CD4-positive, alpha-beta T cell treated with Interferon gamma for 1 hour (primary cell): ENCODE results near the gene FBXO45.
"Not testable (repeated sequence)": the region's sequence is repeated elsewhere in the genome, so short reads cannot be mapped to it uniquely, and the experiment has no call there.

Source experiments
- DNase-seq: peaks from one replicate; pipeline ENCODE4 v3.0.0-alpha.2; 2020

The FBXO45 gene, protein sequence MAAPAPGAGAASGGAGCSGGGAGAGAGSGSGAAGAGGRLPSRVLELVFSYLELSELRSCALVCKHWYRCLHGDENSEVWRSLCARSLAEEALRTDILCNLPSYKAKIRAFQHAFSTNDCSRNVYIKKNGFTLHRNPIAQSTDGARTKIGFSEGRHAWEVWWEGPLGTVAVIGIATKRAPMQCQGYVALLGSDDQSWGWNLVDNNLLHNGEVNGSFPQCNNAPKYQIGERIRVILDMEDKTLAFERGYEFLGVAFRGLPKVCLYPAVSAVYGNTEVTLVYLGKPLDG

DNA sequence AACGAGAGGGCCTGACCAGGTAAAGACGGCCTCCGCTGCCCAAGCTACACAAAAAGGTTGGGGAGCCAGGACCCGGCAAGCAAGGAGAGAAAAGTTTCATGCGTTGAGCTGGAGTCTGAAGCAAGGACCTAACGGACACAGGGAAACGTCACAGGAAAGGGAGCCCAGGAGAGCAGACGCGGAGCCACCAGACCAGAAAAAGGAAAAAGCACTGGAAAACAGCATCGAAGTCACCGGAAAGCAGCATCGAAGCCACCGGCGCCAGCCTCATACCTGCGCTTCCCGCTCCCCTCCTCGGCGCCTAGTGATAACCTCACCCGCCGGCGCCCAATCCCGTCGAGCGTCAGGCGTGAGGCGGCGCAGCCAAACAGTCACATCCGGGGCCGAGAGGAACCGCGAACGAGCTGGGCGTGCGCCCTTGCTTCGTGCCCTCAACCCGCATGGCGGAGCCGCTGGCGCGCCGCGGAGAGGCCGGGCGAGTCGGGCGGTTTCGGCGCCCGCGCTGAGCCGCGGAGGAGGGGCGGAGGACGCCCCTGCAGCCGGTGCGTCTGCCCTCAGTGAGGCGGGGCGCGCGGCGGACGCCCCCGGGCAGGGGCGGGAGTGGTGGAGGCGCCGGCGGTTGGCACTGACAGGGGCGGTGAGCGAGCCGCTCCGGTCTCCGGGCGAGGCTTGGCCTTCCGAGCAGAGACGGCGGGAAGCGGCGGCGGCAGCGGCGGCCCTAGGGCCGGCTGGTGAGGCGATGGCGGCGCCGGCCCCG, at the start of gene FBXO45, which contains the start of gene WDR53:
FBXO45 (plus strand) TSS at position 415 of the 757 bp plus-strand sequence; CDS start at position 740, 325 bp downstream.
WDR53 (minus strand) TSS at position 309 of the 757 bp plus-strand sequence. CDS start 7,079 bp downstream, outside the sequence.
- peak; percentile 94 for DNase-seq

DNA sequence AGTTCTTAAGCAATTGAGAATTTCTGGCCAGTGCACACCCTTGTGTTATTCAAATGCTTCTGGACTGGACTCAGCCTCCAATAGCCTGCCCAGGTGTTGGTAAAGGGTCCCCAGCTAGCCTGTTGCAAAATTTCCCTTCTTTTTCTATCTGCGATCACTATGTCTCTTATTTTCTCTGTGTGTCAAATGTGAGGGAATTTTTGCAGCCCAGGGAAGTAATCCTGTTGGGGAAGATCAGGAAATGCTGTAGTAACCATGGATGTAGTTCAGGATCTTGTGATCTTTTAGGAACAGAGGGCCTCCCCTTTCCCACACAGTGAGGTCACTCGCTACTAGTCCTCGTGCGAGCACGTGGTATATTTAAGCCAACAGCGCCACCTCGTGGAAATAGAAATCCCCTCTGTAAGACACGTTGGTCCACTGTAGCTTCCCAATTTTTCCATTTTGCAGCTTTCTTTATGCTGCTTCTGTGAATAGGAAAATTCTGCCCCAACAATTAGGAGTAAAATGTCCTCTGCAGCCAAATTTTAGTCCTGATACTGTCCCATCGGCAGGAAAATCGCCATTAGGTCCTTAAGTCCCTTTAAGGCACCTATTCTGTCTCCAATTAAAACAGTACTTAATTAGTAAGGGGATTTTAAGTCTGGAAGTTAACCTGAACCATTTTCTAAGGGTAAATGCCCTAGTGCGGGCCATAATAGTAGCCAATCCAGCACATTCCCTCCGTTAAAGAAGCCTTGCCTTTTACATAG, 49.3 kb upstream of the FBXO45 start:
- DNase-seq = peak; percentile 26

DNA sequence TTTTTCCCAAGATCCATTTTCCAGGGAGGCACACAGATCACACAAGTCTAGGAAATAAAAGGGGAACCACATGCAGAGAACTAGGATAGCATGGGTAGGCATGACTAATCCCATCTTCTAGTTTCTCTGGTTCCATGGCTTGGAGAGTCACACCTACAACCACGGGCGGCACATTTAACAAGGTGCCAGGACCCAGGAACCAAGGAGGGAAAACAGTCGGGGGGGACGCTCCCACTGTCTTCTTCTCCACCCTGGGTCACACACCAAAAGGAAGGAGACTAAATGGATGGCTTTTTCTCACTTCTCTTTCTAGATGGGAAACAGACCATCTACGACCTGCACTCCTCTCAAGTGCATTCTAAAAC, 48.8 kb upstream of the FBXO45 start:
- DNase-seq = no peak

DNA sequence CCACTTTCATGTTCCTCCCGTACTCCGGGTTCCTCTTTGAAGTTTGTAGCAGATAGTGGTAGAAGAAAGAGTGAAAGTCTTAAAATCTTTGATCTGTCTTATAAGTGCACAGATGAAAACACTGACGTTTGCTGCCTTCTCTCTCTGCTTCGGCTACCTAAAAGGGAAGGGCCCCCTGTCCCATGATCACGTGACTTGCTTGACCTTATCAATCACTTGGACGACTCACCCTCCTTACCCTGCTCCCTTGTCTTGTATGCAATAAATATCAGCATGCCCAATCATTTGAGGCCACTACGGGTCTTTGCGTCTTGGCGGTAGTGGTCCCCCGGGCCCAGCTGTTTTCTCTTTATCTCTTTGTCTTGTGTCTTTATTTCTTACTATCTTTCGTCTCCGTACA, 47.2 kb upstream of the FBXO45 start:
- not testable (repeated sequence) for DNase-seq

DNA sequence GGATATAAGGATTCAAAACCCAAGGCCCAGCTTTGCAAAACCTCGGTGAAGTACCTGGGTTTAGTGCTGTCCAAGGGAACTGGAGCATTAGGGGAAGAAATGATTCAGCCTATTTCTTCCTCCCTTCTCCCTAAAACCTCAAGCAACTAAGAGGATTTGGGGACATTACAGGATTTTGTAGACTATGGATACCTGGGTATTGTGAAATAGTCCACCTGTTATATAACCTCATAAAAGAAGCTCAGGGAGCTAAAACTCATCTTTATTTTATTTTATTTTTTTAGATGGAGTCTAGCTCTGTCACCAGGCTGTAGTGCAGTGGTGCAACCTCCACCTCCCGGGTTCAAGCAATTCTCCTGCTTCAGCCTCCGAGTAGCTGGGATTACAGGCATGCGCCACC, 44.6 kb upstream of the FBXO45 start:
- no peak for DNase-seq

DNA sequence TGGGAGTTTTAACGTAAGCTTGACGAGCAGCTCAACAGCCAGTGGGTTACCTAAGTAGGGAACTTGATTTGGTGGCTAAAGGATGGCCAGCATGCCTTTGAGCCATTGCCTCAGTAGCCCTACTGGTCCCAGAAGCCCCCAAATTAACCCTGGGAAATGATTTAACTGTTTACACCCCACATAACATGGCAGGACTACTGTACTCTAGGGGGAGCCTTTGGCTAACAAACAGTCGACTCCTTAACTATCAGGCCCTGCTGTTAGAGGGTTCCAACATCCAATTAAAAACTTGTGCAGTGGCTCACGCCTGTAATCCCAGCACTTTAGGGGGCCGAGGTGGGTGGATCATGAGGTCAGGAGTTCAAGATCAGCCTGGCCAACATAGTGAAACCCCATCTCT, 43.9 kb upstream of the FBXO45 start:
- DNase-seq = no peak

DNA sequence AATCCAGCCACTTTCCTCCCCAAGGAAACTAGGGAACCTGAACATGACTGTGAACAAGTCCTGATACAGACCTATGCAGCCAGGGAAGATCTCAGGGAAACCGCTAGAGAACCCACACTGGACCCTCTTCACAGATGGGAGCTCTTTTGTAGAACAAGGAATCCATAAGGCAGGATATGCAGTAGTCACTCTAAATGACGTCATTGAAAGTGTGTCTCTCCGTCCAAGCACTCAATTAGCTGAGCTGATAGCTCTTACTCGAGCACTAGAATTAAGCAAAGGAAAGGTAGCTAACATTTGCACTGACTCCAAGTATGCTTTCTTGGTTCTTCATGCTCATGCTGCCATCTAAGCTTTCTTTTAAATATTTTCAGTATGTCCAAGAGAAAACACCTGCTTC, 43.3 kb upstream of the FBXO45 start:
- DNase-seq = no peak

DNA sequence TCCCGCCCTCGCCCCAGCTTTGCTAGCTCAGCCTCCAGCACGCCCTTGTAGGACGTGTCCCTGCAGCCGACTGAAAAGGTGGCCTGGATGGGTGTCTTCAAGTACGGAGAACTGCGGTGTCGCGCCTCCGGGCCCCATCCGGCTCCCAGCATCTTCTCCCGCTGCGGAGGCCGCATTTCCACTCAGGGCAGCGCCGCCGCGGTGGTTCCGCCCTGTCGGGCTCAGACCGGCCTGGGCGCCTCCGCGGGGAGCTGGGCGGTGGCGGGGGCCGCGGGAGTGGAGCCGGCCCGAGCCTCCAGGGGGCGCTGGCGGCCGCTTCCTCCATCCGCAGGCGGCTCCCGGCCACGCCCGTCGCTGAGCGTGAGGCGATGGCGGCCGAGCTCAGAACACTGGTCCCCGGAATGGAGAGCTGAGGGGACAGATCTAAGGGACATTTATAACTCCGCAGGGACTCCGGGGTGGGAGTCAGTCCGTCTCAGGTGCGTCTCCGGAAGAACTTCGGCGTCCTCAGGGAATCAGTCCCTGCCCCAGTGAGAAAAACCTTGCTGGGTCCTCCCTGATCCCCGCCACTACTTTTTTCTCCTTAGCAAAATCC, 39.7 kb upstream of the FBXO45 start:
- peak; percentile 60 for DNase-seq

DNA sequence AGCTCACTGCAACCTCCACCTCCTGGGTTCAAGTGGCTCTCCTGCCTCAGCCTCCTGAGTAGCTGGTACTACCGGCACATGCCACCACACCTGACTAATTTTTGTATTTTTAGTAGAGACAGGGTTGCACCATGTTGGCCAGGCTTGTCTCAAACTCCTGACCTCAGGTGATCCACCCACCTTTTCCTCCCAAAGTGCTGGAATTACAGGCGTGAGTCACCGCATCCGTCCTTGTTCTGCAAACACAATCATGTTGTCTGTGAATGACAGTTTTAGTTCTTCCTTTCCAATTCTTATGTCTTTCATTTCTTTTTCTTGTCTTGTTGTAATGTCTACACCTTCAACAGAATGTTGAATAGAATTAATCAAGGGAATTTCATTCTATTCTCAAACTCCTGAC, 37.0 kb upstream of the FBXO45 start:
- no peak for DNase-seq

DNA sequence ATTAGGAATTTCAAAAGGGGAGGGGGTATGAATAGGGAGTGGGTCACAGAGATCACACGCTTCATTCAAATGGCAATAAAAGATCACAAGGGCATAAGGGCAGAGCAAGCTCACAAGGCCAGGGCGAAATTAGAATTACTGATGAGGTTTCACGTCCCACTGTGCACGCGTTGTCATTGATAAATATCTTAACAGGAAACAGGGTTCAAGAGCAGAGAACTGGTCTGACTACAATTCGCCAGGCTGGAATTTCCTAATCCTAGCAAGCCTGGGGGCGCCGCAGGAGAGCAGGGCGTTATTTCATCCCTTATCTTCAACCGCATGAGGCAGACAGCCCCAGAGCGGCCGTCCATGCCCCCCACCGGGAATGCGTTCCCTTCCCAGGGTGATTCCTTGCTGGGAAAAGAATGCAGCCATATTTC, 35.2 kb upstream of the FBXO45 start:
- no peak for DNase-seq

DNA sequence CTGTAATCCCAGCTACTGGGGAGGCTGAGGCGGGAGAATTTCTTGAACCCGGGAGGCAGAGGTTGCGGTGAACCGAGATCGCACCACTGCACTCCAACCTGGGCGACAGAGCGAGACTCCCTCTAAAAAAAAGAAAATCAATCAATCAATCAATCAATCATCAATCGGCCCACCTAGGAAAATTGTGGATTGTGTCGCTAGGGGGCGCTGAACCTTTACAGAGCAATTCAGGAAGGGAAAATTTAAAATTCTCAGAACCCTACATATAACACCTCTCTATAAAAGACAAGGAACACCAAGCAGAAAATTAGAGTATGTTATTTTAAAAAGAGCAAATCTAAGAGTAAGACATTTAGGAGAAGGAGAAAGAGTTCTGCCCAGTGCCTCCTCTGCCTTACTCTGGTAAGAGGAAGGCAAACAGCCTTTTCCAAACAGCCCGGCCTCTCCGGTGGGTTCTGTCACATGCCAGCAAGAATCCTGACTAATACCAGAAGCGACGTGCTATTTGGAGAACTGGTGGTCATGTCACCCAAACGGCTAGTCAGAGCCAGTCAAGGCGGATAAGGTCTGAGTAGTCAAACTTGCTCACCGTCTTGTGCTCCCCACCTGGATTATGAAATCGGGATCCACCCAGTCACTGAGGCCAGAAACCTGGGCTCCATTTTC, 31.0 kb upstream of the FBXO45 start:
- DNase-seq = peak; percentile 8

DNA sequence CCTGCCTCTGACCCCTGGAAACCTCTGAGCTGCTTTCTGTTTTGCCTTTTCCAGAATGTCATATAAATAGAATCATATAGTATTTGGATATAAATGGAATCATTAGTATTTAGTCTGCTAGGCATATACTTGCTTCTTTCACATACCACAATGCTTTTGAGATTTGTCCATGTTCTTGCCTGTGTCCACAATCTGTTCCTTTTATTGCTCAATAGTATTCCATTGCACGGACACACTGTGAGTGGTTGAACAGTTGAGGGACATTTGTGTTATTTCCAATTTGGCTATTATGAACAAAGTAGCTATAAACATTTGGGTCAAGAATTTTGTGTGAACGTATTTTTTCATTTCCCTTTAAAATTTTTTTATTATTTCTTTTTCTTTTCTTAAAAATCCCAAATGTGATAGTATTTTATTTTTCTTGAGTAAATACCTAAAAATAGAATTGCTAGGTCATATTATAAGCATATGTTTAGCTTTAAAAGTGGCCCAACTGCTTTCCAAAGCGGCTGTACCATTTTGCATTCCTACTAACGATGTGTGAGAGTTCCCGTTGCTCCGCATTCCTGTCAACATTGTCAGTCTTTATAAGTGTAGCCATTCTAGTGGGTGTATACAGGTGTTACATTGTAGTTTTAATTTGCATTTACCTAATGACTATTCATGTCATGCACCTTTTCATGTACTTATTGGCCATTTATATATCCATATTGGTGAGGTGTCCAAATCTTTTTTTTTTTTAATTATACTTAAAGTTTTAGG, 26.6 kb upstream of the FBXO45 start:
- no peak for DNase-seq

DNA sequence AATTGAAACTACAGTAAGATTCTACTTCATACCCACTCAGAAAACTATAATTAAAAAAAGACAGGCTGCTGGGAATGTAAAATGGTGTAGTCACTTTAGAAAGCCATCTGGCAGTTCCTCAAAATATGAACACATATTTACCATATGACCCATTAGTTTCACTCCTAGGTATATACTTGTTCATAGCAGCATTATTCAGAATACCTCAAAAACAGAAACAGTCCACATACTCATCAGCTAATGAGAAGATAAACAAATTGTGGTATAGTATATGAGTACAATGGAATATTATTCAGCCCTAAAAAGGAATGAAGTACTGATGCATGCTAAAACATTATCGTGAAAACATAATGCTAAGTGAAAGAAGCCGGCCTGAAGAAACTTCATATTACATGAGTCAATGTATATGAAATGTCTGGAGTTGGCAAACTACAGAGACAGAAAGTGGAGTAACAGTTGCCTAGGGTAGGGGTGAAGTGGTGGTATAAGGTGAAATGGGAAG, 23.9 kb upstream of the FBXO45 start:
- no peak for DNase-seq

DNA sequence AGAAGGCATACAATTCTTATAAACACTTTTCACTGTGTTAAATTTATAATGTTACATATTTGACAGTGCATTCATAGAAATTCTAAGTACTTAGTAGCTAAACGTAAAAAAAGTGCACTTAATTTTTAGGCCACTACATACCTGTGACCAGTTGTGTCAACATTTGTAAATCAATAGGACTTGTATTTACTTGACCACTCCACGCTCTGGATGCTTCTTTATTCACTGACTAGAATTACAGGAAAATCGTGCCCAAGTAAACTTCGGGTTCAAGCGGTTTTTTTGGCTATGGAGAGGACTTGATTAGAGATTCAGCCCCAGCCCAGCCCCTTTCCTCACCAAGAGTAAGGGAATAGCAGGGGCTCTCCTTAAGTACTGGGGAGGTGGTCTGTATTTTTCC, 21.9 kb upstream of the FBXO45 start:
- no peak for DNase-seq

DNA sequence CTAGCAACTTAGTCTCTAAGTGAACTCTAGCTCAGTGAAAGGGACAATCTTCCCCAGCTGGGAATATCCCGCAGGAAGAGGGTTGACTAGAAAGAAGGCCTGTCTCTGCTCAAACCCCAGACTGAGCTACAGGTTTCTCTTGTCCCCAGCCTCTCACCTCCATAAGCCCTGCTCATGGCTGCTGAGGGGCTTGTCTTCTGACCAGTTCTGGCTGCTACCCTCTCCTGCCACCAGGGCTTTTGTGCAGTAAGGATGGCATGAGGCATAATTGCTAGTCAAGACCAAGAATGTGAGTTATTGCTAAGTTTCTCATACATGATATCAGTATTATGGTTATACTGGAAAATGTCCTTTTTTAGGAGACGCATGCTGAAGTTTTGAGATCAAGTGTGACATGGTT, 21.4 kb upstream of the FBXO45 start:
- DNase-seq = no peak

DNA sequence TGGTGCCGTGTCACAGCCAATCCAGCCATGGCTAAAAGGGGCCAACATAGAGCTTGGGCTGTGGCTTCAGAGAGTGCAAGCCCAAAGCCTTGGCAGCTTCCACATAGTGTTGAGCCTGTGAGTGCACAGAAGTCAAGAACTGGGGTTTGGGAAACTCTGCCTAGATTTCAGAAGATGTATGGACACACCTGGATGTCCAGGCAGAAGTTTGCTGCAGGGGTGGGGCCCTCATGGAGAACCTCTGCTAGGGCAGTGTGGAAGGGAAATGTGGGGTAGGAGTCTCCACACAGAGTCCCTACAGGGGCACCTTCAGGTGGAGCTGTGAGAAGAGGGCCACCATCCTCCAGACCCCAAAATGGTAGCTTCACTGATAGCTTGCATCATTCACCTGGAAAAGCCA, 19.1 kb upstream of the FBXO45 start:
- DNase-seq = not testable (repeated sequence)

DNA sequence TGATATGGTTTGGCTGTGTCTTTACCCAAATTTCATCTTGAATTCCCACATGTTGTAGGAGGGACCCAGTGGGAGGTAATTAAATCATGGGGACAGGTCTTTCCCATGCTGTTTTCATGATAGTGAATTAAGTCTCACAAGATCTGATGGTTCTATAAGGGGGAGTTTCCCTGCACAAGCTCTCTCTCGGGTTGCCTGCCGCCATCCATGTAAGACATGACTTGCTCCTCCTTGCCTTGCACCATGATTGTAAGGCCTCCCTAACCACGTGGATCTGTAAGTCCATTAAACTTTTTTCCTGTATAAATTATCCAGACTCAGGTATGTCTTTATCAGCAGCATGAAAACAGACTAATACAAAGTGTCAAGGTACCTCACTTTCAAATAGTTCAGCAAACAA, 18.3 kb upstream of the FBXO45 start:
- not testable (repeated sequence) for DNase-seq

DNA sequence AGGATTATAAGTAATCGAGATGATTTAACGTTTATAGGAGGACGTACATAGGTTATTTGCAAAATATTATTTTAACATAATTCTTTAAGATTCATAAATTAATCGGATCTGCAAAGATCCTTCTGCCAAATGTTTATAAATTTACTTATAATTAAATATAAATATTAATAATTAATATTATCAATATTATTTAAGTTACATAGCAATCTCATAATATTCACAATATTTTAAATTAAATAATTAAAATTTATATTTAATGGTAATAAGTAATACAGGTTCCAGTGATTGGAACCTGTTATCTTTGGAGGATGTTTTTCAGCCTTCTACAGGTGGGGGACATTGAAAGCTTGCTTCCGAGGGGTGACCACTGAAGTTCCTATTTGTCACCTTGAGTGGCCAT, 16.2 kb upstream of the FBXO45 start:
- no peak for DNase-seq

DNA sequence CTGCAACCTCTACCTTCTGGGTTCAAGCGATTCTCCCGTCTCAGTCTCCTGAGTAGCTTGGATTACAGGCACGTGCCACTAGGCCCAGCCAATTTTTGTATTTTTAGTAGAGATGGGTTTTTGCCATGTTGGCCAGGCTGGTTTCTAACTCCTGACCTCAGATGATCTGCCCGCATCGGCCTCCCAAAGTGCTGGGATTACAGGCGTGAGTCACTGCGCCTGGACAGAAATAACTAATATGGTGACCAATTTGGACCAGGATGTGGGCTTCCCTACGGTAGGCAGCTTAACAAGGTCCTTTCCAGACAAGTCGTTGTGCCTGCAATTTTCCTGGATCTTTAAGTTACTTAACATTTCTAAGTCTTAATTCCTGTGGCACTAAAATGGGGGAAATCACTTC, 14.9 kb upstream of the FBXO45 start:
- DNase-seq = no peak

DNA sequence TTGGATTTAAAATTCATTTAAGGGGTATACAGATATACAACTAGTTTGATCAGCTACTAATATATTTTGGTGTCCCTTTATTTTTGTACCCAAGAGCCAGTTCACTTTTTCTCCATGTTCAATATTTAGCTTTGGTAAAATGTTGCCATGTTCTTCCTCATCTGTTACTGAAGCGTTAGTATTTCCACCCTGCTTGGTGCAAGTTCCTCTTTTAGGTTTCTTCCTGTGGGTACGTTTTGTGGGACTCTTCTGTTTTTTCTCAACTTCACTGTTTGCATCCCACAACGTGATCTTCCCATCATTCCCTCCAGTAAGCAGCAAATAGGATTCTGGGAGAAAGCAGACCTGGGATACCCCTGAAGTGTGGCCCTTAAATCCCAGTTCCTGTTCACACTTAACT, 14.3 kb upstream of the FBXO45 start:
- DNase-seq = no peak

DNA sequence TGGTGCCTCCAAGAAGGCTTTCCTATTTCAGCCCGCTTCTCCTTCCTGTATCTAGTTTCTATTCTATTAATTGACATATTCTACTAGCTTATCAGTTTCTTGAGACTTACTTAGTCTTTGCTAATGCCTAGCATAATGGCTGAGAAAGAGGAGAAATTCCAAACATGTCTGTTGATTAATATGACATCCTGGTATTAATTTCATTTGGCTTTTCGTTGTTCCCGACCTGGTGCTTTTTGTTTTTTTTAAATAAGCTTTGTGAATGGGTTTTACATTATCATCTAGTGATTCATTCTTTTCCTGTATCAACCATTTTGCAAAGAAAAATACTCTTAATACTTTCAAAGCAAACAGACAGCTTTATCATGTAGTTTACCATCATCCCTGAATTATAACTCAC, 13.2 kb upstream of the FBXO45 start:
- DNase-seq = no peak

DNA sequence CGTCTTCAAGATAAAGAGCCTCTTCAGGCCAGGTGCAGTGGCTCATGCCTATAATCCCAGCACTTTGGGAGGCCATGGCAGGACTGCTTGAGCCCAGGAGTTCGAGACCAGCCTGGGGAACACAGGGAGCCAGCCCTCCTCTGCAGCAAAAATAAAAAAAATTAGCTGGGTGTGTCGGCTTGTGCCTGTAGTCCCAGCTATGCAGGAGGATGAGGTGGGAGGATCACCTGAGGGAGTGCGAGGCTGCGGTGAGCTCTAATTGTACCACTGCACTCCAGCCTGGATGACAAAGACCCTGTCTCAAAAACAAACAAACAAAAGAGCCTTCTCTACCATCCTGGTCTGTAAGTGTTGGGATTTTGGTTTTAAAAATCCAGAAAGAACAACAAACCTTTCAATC, 11.2 kb upstream of the FBXO45 start:
- no peak for DNase-seq
